CD4-positive, alpha-beta T cell (primary cell): ENCODE data around the gene C20orf202. TPM values are rescaled to one million over a fixed set of nuclear protein-coding genes. Genes with fewer than 3 reads are reported as not detected.
"Not testable (repeated sequence)": the region's sequence is repeated elsewhere in the genome, so short reads cannot be mapped to it uniquely, and the experiment has no call there.

Source experiments
- ATAC-seq: fragments of 200-7000 bp; cut with Tn5 transposase; one replicate; pipeline ENCODE4 v1.10.0; 2022; ENCODE audit warnings: mild to moderate bottlenecking; ENCODE audit not compliant: poor library complexity
- CTCF ChIA-PET: fragments of 350-600 bp; sonication (Branson Sonifier 250); formaldehyde crosslinking; loops from one replicate; lab custom pipeline; 2021; ENCODE audit warnings: antibody characterized with exemption, inconsistent platforms; lab: Charles Lee
- POLR2A ChIA-PET: fragments of 350-600 bp; sonication (Branson Sonifier 250); formaldehyde crosslinking; loops from one replicate; lab custom pipeline; 2021; ENCODE audit warnings: antibody characterized with exemption, inconsistent platforms; lab: Charles Lee
- DNase-seq, 14 experiments: peaks; one replicate each; pipeline ENCODE4 v3.0.0-alpha.2; 2013 to 2020; ENCODE audit warnings: mixed read lengths in 2 of 14
- H3K27ac ChIP-seq, 2 donors: one replicate each; pipeline versions ENCODE4 v1.5.1 to v1.7.0; 2013; ENCODE audit warnings: low read length in 2 of 2, low read depth in 1 of 2, mild to moderate bottlenecking in 1 of 2
- H3K27me3 ChIP-seq, 2 experiments: 1 replicate in 1 of 2; 2 replicates in 1 of 2; pipeline versions ENCODE4 v1.6.1 to v1.7.0; 2013; ENCODE audit warnings: low read length in 2 of 2, control low read depth in 1 of 2, mild to moderate bottlenecking in 1 of 2, moderate library complexity in 1 of 2; ENCODE audit not compliant: insufficient read depth in 2 of 2, control insufficient read depth in 1 of 2
- H3K36me3 ChIP-seq: one replicate; pipeline ENCODE4 v1.6.1; 2013; ENCODE audit warnings: low read length, control low read depth; ENCODE audit not compliant: insufficient read depth
- H3K4me1 ChIP-seq: one replicate; pipeline ENCODE4 v1.6.1; 2013; ENCODE audit warnings: low read length, control low read depth; ENCODE audit not compliant: insufficient read depth
- H3K4me3 ChIP-seq: one replicate; pipeline ENCODE4 v1.5.1; 2013; ENCODE audit warnings: mild to moderate bottlenecking, low read length, moderate library complexity
- H3K9me3 ChIP-seq, 2 experiments: 1 replicate in 1 of 2; 2 replicates in 1 of 2; pipeline versions ENCODE4 v1.6.1 to v1.7.0; 2013; ENCODE audit warnings: low read length in 2 of 2, mild to moderate bottlenecking in 2 of 2, control low read depth in 1 of 2, moderate library complexity in 1 of 2; ENCODE audit not compliant: control insufficient read depth in 1 of 2, insufficient read depth in 1 of 2
- H3K27ac Mint-ChIP-seq: one replicate; pipeline ENCODE4 v1.8.0; 2020; ENCODE audit warnings: mixed read lengths
- H3K27me3 Mint-ChIP-seq: one replicate; pipeline ENCODE4 v1.8.0; 2021; ENCODE audit warnings: mixed read lengths
- H3K36me3 Mint-ChIP-seq: one replicate; pipeline ENCODE4 v1.8.0; 2021; ENCODE audit warnings: low read depth, mixed read lengths
- H3K4me1 Mint-ChIP-seq: one replicate; pipeline ENCODE4 v1.8.0; 2021; ENCODE audit warnings: low read depth, mixed read lengths
- H3K4me3 Mint-ChIP-seq: one replicate; pipeline ENCODE4 v1.8.0; 2020; ENCODE audit warnings: mild to moderate bottlenecking, mixed read lengths
- H3K9me3 Mint-ChIP-seq: one replicate; pipeline ENCODE4 v1.8.0; 2020; ENCODE audit warnings: mixed read lengths
- CTCF ChIP-seq: fragments of 200-600 bp; IDR thresholded peaks from one replicate; pipeline ENCODE4 v1.8.0; 2022; ENCODE audit warnings: antibody characterized with exemption, mild to moderate bottlenecking
- intact Hi-C, 2 experiments: fragments of 100-400 bp; cut with DNase I in 1 of 2; cut with micrococcal nuclease in 1 of 2; formaldehyde crosslinking; loops; one replicate each; pipeline versions ENCODE4 v1.15.1 to v1.9.0; 2023 to 2025; cut with DNase I, micrococcal nuclease
- total RNA-seq, 174 experiments: library from RNA in 2 of 174; stranded (reverse) in 2 of 174; gene quantifications; one replicate each; pipeline ENCODE4 v1.2.3 and lab custom pipeline; 2021 to 2026

C20orf202 gene
- total RNA-seq, 2 experiments from 2014 or later: not detected

GRCh38 chr20:1214838-1215261 lies 11.6 kb downstream of the C20orf202 start:
- no peaks in the 10 kb centered on the region for H3K36me3 ChIP-seq
- H3K9me3 Mint-ChIP-seq: no peaks in the 10 kb centered on the region
- H3K4me1 Mint-ChIP-seq: peaks cover 42% of the 10 kb centered on the region
- no peaks in the 10 kb centered on the region for H3K36me3 Mint-ChIP-seq
- H3K27ac ChIP-seq: no peak overlapping the region
- no peak for TF ChIP-seq CTCF
- no peak for ATAC-seq
- H3K4me3 ChIP-seq: no peak overlapping the region
- H3K27me3 ChIP-seq: no peaks in the 10 kb centered on the region
- DNase-seq: no peak
- intact Hi-C loops: loop anchor here (5.0 to 10.0 kb wide), 3 partner anchors 220 to 243 kb away; no protein-coding TSS in a partner anchor
- no peak overlapping the region for H3K4me3 Mint-ChIP-seq
- peak overlapping the region; percentile 88 for H3K27ac Mint-ChIP-seq
- peaks cover 30% of the 10 kb centered on the region for H3K4me1 ChIP-seq
- ChIA-PET CTCF (interaction anchor here (2.6 kb wide), 1 partner anchor 106 kb away, joined by 10 read pairs; no protein-coding TSS in a partner anchor), POLR2A (interaction anchor here (0.7 to 1.6 kb wide), 2 partner anchors 11 to 51 kb away, joined by 3 to 4 read pairs; partner anchors contain the start of genes RAD21L1 and SNPH)
- peaks cover 6% of the 10 kb centered on the region for H3K27me3 Mint-ChIP-seq
- no peaks in the 10 kb centered on the region for H3K9me3 ChIP-seq

DNA sequence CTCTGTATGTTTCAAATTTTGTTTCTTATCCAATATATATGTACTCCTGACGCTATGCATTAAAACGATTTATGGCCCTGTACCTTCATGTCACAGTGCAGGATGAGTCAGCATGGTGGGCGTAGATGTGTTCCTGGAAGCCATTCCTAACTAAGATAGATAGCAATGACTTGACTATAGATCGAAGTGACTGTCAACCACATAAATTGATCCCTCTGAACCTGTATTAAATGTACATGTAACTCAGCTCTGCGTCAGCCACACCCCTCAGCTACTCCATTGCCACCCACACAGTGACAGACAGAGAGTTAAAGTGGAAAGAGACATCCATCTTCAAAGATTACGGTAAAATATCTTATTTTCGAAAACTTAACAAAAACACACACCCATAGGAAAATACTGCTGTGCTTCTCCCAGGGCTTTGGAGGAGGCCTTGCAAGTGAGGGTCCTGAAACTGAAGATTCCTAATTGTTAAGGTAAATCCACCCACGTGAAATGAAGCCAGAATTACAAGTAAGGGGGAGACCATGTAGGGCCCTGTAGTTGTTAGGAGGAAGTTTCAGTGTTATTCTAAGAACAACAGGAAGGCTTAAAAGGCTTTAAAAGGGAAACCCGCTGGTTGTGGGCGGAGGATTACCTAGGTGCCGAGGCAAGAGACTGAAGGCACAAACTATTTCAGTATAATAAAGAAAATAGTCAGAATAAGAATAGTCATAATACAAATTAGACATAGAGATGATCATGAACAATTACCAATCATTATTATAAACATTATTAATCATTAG lies 12.3 kb downstream of the C20orf202 start:
- Mint-ChIP-seq H3K27me3 (peaks cover 6% of the 10 kb centered on the region), H3K9me3 (no peaks in the 10 kb centered on the region), H3K27ac (peak overlapping the region; percentile 88), H3K36me3 (no peaks in the 10 kb centered on the region), H3K4me1 (peaks cover 42% of the 10 kb centered on the region), H3K4me3 (peak overlapping the region; percentile 40)
- H3K4me3 ChIP-seq: no peak overlapping the region
- H3K27ac ChIP-seq: peak overlapping the region; percentile 16 to 61
- no peaks in the 10 kb centered on the region for H3K9me3 ChIP-seq
- intact Hi-C loops: loop anchor here in 1 of 2 experiments (10.0 kb wide), 1 partner anchor 219 kb away; no protein-coding TSS in a partner anchor
- CTCF ChIA-PET: no interaction called here
- POLR2A ChIA-PET: interaction anchor here (0.7 to 1.6 kb wide), 2 partner anchors 10 to 50 kb away, joined by 3 to 4 read pairs; partner anchors contain the start of genes RAD21L1 and SNPH
- TF ChIP-seq CTCF: no peak
- H3K4me1 ChIP-seq: peaks cover 30% of the 10 kb centered on the region
- ATAC-seq (peak; percentile 65), DNase-seq (peak in 5 of 14 experiments; percentile 26 to 59 (median 41))
- H3K27me3 ChIP-seq: no peaks in the 10 kb centered on the region
- H3K36me3 ChIP-seq: no peaks in the 10 kb centered on the region

DNA sequence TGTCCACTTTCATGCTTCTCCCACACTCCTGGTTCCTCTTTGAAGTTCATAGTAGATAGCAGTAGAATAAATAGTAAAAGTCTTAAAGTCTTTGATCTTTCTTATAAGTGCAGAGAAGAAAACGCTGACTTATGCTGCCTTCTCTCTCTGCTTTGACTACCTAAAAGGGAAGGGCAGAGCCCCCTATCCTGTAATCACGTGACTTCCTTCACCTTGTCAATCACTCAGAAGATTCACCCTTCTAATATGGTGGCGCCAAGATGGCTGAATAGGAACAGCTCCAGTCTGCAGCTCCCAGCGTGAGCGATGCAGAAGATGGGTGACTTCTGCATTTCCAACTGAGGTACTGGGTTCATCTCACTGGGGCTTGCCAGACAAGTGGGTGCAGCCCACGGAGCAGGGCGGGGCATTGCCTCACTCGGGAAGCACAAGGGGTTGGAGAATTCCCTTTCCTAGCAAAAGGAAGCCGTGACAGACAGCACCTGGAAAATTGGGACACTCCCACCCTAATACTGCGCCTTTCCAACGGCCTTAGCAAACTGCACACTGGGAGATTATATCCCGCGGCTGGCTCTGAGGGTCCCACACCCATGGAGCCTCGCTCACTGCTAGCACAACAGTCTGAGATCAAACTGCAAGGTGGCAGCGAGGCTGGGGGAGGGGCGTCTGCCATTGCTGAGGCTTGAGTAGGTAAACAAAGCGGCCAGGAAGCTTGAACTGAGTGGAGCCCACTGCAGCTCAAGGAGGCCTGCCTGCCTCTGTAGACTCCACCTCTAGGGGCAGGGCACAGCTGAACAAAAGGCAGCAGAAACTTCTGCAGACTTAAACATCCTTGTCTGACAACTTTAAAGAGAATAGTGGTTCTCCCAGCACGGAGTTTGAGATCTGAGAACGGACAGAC lies 13.5 kb downstream of the C20orf202 start:
- Mint-ChIP-seq H3K4me3 (peak overlapping the region; percentile 25), H3K4me1 (peaks cover 42% of the 10 kb centered on the region)
- H3K27ac ChIP-seq, H3K36me3 Mint-ChIP-seq, H3K27me3 Mint-ChIP-seq, H3K9me3 ChIP-seq, H3K27ac Mint-ChIP-seq, CTCF ChIA-PET, H3K9me3 Mint-ChIP-seq, H3K4me3 ChIP-seq, ATAC-seq, H3K27me3 ChIP-seq, H3K36me3 ChIP-seq: not testable (repeated sequence)
- peaks cover 30% of the 10 kb centered on the region for H3K4me1 ChIP-seq
- POLR2A ChIA-PET: interaction anchor here (0.6 to 1.6 kb wide), 3 partner anchors 9 to 78 kb away, joined by 3 to 4 read pairs (median 3); partner anchors contain the start of gene RAD21L1
- intact Hi-C loops: loop anchor here in 1 of 2 experiments (10.0 kb wide), 1 partner anchor 218 kb away; no protein-coding TSS in a partner anchor
- peak in 4 of 14 experiments; percentile 19 to 32 (median 20) for DNase-seq

GRCh38 chr20:1222750-1223149 lies 19.5 kb downstream of the C20orf202 start:
- intact Hi-C loops: loop anchor here in 1 of 2 experiments (5.0 to 10.0 kb wide), 3 partner anchors 100 to 882 kb away; partner anchors contain the start of genes FAM110A and STK35
- peaks cover 19% of the 10 kb centered on the region for H3K4me1 Mint-ChIP-seq
- ATAC-seq, H3K36me3 ChIP-seq, H3K27me3 ChIP-seq, CTCF ChIA-PET, H3K27ac ChIP-seq, H3K4me3 Mint-ChIP-seq, POLR2A ChIA-PET, H3K9me3 Mint-ChIP-seq, DNase-seq, H3K4me3 ChIP-seq, H3K36me3 Mint-ChIP-seq, H3K27ac Mint-ChIP-seq, H3K27me3 Mint-ChIP-seq: not testable (repeated sequence)
- H3K9me3 ChIP-seq: peaks cover 0 to 12% of the 10 kb centered on the region in 2 experiments
- peaks cover 18% of the 10 kb centered on the region for H3K4me1 ChIP-seq
